Measurements from ENCODE around the gene AP1M1.

The AP1M1 gene

GRCh38 chr19:16208847-16209665 lies 11.3 kb downstream of the AP1M1 start:
- POLR2A ChIA-PET: interaction anchor here (0.6 kb wide), 1 partner anchor 10 kb away, joined by 4 read pairs; no protein-coding TSS in a partner anchor
- TF ChIP-seq CTCF (IDR thresholded peaks at IDR 0.05; ENCODE audit: control extremely low read depth, extremely low read depth, low read depth, missing control alignments): no peak
- CTCF ChIA-PET: interaction anchor here (1.7 kb wide), 1 partner anchor 23 kb away, joined by 4 read pairs; the partner anchor contains the start of gene FAM32A
- DNase-seq (ENCODE audit: extremely low spot score): no peak

- ChIA-PET POLR2A (no interaction called here), CTCF (interaction anchor here (1.7 kb wide), 1 partner anchor 25 kb away, joined by 4 read pairs; the partner anchor contains the start of gene FAM32A)
- no peak for TF ChIP-seq CTCF (IDR thresholded peaks at IDR 0.05; ENCODE audit: control extremely low read depth, extremely low read depth, low read depth, missing control alignments)
- no peak for DNase-seq (ENCODE audit: extremely low spot score)
Measured at GRCh38 chr19:16210168-16210567, 12.5 kb downstream of the AP1M1 start.

GRCh38 chr19:16213076-16213475 lies 15.4 kb downstream of the AP1M1 start:
- no peak for DNase-seq (ENCODE audit: extremely low spot score)
- POLR2A ChIA-PET: no interaction called here
- CTCF ChIA-PET: no interaction called here
- no peak for TF ChIP-seq CTCF (IDR thresholded peaks at IDR 0.05; ENCODE audit: control extremely low read depth, extremely low read depth, low read depth, missing control alignments)

GRCh38 chr19:16216744-16217670 lies 19.3 kb downstream of the AP1M1 start:
- DNase-seq (ENCODE audit: extremely low spot score): no peak
- no peak for TF ChIP-seq CTCF (IDR thresholded peaks at IDR 0.05; ENCODE audit: control extremely low read depth, extremely low read depth, low read depth, missing control alignments)
- ChIA-PET CTCF (interaction anchor here (1.1 to 1.5 kb wide), 3 partner anchors 10 to 166 kb away, joined by 3 to 5 read pairs (median 3); no protein-coding TSS in a partner anchor), POLR2A (no interaction called here)

GRCh38 chr19:16217716-16218451 lies 20.2 kb downstream of the AP1M1 start:
- CTCF ChIA-PET: interaction anchor here (1.0 to 1.5 kb wide), 3 partner anchors 9 to 15 kb away, joined by 3 to 5 read pairs (median 3); no protein-coding TSS in a partner anchor

More at GRCh38 chr19:16217716-16218451, 20.2 kb downstream of the AP1M1 start:
- no peak for TF ChIP-seq CTCF (IDR thresholded peaks at IDR 0.05; ENCODE audit: control extremely low read depth, extremely low read depth, low read depth, missing control alignments)
- POLR2A ChIA-PET: no interaction called here
- no peak for DNase-seq (ENCODE audit: extremely low spot score)
